HG03342 (cell line): Measurements from ENCODE around the gene PCSK6.
"Not testable (repeated sequence)": the region's sequence is repeated elsewhere in the genome, so short reads cannot be mapped to it uniquely, and the experiment has no call there.

Source experiments
- ATAC-seq: cut with Tn5 transposase; IDR thresholded peaks from one replicate; pipeline ENCODE4 v1.9.1; 2021; ENCODE audit warnings: mild to moderate bottlenecking, moderate library complexity; ENCODE audit not compliant: unreplicated experiment

PCSK6 gene

GRCh38 chr15:101386006-101386405 lies 103.5 kb downstream of the PCSK6 start:
- ATAC-seq, result no peak

- no peak for ATAC-seq
These were observed 105.2 kb downstream of the PCSK6 start for GRCh38 chr15:101384276-101384675.

GRCh38 chr15:101382544-101382943 lies 107.0 kb downstream of the PCSK6 start:
- ATAC-seq, result no peak

- no peak for ATAC-seq
These were observed 107.8 kb downstream of the PCSK6 start for GRCh38 chr15:101381671-101382212.

GRCh38 chr15:101380146-101380545 lies 109.4 kb downstream of the PCSK6 start:
- no peak for ATAC-seq

DNA sequence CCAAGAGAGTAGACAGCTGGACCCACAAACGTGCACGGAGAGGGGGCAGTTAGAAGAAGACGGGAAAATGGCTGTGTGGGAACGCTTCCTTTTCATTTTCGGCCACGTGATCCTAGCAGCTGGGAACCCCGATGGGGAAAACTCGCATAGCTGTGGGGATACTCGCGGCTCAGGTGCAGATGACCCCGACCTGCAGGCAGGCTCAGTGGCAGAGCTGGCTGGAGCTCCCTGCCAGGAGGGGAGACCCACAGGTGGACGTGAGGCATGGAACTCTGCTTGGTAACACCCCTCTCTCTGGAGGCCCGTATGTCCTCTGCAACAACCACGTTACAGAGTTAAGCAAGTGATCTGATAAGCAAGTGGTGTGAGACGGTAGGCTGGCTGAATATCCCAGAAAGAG lies 109.9 kb downstream of the PCSK6 start:
- no peak for ATAC-seq

DNA sequence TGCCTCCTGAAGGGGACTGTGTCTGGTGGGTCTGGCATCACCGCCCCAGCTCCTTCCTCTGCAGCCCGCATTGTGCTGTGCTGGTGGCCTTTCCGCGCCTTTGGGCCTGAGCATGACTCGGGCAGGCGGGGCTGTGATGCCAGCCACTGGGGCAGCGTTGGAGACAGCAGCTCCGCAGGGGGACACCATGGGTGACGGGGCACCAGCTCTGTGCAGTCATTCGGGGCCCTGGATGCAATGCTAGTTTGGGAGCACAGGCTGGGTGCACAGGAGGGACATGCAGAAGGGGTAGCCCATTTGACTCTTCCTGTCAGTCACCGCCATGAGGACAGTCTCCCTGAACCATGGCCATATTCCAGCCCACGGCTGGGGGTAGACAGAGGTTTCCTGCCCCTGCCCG lies 110.6 kb downstream of the PCSK6 start:
- no peak for ATAC-seq

GRCh38 chr15:101378171-101378755 lies 111.2 kb downstream of the PCSK6 start:
- no peak for ATAC-seq

DNA sequence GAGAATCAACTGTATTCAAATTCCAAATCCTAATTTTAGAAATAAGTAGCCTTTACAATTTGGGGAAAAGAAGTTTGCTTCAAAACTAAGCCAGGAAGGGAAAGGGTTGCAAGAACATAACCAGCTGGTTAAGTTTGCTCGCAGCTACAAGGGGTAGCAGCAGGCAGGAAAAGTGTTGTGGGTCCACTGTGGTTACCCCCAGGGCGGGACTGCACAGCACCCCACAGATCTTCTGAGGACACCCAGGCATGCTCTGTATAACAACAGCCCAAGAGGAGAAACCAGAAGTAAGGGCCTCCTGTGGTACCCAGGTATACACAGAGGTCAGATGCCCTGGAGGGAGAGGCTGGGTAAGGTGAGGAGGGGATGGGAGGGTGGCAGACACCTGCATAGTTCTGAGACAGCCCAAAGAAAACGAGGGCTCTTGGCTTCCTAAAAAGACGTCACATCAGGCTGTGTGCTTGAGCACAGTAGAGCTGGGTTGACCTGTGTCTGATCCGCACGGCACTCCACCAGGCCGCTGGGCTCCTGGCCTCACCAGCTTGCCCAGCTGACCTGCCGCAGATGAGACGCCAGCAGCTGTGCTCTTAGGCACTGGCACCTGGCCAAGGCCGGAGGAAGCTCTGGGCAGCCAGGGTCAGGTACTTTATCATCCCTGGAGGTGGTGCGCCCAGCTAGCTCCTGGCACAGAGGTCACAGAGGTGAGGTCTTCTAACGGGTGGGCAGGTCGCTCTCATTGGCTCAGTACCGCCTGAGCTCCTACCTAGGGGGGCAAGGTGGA lies 112.7 kb downstream of the PCSK6 start:
- no peak for ATAC-seq

- not testable (repeated sequence) for ATAC-seq
These were observed 114.5 kb downstream of the PCSK6 start for GRCh38 chr15:101375006-101375405.

DNA sequence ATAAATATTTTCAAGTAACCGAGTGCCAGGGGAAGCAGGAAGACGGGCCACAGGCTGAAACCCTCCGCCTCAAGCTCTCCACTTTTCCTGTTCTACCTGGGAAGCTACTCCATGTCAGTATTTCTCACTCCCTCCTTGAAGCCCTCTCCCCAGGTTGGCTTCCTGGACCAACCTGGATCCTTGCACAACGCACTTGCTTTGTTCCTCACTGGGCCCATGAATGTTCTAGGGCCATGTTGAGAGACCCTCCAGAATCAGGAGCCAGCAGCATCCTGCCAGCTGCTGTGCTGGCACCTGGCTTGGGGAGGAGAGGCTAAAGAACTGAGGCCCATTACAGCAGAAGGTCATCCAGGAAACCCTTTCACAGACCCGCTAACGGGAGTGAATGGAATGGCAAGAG lies 115.2 kb downstream of the PCSK6 start:
- ATAC-seq, result no peak

DNA sequence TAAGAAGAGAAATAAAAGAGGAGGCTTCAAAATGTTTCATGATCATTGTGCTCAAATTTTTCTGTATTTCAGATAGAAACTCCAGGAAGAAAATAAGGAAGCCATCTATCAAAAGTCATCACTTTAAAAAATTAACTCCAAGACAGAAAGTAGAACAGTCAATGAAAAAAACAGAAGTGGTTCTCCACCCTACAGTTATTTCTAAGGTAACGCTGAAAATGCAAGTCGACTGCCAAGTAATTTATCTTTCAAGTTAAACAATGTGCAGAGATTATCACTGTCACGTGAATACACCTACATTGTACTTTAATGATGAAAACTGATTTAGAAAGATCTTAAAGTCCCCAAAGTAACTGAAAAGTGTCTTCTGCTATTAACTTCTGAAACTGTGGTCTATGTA lies 115.9 kb downstream of the PCSK6 start:
- no peak for ATAC-seq

DNA sequence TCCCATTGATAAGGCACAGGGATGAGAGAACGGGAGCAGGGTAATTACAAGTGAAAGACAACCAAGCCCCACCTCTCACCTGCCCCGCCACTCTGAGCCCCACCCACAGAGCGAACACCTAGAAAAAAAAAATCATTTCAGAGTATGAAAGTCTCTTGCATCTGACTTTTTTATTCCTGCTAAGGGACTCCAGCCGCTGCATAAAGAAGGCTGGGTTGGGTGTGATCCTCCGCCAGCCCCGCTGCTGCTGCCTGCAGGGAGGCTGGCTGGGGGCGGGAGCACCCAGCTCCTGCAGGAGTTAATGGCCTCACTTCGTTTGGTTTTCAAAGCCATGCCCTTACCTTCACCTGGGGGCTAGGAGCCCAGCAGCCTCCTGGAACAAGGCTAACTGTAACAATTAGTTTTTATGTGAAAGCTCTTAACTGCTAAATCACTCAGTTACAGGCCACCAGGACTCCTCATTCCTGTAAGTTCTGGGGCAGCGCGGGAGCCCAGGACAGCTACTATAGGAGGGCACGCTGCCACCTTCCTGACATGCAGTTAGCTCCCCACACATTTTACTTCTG lies 116.5 kb downstream of the PCSK6 start:
- no peak for ATAC-seq

DNA sequence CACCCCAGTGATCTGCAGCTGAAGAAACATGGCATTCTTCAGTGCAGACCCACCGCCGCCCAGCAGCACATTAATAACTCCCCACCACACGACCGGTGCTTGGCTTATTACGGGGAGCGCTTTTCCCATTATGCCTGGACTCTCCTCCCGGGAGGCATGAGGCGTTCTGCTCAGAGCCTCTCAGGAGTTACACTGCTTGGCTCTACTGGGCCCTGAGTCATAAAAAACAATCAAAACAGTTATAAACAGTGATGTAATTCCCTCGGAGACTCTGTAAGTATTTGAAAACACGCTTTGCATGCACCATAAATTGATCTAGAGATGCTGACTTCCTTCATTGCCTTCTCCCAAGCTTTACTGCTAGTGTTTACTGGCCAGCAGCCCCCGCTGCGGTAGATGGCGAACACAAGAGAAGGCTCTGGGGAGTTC lies 117.3 kb downstream of the PCSK6 start:
- ATAC-seq, result no peak

DNA sequence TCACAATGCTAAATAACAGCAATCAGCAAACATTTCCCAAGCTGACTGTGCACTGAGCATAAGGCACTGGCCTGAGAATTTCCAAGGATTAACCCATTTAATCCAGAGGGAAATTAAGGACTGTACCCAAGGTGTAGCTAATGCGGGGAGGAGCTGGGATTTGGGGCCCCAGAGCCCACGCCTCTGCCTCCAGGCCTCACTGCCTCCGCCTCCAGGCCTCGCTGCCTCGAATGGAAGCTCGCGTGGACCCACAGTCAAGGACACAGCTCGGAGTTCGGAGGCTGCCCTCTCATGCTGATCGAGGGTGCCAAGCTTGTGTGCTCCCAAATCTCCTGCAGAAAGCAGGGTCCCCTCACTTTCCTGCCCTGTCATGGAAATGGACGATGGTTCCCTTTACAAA lies 118.0 kb downstream of the PCSK6 start:
- no peak for ATAC-seq

DNA sequence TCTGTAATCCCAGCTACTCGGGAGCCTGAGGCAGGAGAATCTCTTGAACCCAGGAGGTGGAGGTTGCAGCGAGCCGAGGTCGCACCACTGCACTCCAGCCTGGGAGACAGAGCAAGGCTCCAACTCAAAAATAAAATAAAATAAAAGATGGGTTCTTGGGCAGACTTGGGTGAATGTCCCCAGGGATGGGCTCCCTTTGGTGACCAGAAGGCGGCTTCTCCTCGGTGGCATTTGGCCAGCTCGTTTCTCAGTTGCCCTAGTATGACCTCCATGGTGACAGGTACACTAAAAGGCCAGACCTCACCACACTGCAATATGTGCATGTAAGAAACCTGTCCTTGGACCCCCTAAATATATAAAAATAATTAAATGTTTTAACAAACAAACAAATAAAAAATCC lies 118.4 kb downstream of the PCSK6 start:
- no peak for ATAC-seq

- ATAC-seq, result no peak
These were observed 119.0 kb downstream of the PCSK6 start for GRCh38 chr15:101370330-101371024.

DNA sequence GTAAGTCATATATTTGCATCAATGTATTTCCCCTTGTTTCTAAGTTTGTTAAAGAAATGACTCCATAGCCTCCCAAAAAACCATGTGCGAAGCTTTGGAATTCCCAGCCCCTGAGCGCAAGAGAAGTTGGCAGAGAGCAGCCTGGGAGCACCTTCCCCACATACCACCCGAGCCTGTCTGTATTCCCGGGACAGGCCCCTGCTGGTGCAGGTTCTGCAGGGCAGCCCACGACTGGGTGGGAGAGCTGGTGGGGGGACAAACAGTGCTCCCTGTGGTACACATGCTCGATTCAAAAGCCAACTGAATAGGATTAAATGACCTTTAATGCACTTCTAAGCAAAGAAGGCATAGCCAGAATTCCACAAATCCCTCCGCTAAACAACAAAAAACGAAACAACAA lies 119.8 kb downstream of the PCSK6 start:
- no peak for ATAC-seq

- ATAC-seq, result no peak
These were observed 120.5 kb downstream of the PCSK6 start for GRCh38 chr15:101368861-101369642.

DNA sequence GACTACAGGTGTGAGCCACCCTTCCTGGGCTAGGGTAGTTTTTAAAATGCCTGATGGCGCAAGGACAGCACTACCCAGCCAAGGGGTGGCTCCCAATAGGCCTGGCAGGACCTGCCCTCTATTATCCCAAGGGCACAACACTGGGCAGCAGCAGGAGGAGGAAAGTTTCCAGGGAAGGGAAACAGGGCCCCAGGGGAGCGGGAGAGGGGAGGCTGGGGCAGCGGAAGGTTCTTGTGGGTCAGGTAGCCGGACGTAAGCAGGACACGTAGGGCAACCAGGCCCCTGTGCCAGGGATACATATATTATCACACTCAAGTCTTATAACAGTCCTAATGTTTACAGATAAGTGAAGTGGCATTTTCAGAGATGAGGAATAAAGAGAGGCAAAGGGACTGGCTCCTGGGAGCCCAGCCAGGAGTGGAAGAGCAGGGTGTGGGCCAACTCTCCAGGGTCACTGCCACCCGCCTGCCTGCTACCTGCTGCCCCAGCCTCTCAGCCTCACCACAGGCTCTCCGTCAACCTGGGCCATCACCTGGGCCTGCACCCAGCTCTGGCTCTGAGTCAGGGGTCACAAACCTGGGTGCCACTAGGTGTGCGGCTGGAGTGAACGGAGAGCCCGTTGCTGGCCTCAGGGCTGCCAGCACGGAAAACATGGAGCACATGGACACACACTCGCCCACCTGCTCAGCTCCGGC lies 121.3 kb downstream of the PCSK6 start:
- no peak for ATAC-seq
